ENCODE data around the gene SEC61A2.

GRCh38 chr10:12184165-12184564 is 54.7 kb downstream of the SEC61A2 start:
- TF ChIP-seq TAF1 (IDR thresholded peaks at IDR 0.05; ENCODE audit: low read depth) = no peak
- TF ChIP-seq TEAD4 (IDR thresholded peaks at IDR 0.05) = no peak
- no peak for TF ChIP-seq CREB1 (IDR thresholded peaks at IDR 0.05; ENCODE audit: low read depth)
- no peak for TF ChIP-seq CEBPB (IDR thresholded peaks at IDR 0.05)
- no peak for TF ChIP-seq EP300 (IDR thresholded peaks at IDR 0.05; ENCODE audit: borderline replicate concordance)
- TF ChIP-seq TCF12 (IDR thresholded peaks at IDR 0.05; ENCODE audit: low read depth) = no peak

Measured in Ishikawa (cell line).